Stimulated activated CD8-positive, alpha-beta memory T cell treated with anti-CD3 and anti-CD28 coated beads, Interleukin-4, amount 100 ng/mL, for 4 hours (primary cell): ENCODE data around the gene ZNF669.

Experiments used
- DNase-seq, 2 donors: peaks; one replicate each; pipeline ENCODE4 v3.0.0-alpha.2; 2020; ENCODE audit warnings: low read depth in 2 of 2, low spot score in 1 of 2

ZNF669 gene

GRCh38 chr1:247111700-247112478 is 7.7 kb upstream of the ZNF669 start:
- no peak for DNase-seq

- DNase-seq, result no peak
Observed at GRCh38 chr1:247111259-247111699, 7.1 kb upstream of the ZNF669 start.

GRCh38 chr1:247110627-247111258 is 6.6 kb upstream of the ZNF669 start:
- DNase-seq, result no peak

- DNase-seq, result no peak
Observed at GRCh38 chr1:247107694-247108093, 3.5 kb upstream of the ZNF669 start.

GRCh38 chr1:247105966-247106365 is 1.8 kb upstream of the ZNF669 start:
- DNase-seq, result no peak

GRCh38 chr1:247104965-247105364 is 809 bp upstream of the ZNF669 start:
- DNase-seq, result no peak

- DNase-seq, result no peak
Observed at GRCh38 chr1:247102381-247102780, 1.8 kb downstream of the ZNF669 start.

- no peak for DNase-seq
Observed at GRCh38 chr1:247100676-247101279, 3.4 kb downstream of the ZNF669 start.

GRCh38 chr1:247096958-247097357 is 7.2 kb downstream of the ZNF669 start:
- no peak for DNase-seq

GRCh38 chr1:247096544-247096943 is 7.6 kb downstream of the ZNF669 start:
- no peak for DNase-seq

- no peak for DNase-seq
Observed at GRCh38 chr1:247096112-247096511, 8.0 kb downstream of the ZNF669 start.

GRCh38 chr1:247090455-247090854 is 13.7 kb downstream of the ZNF669 start:
- no peak for DNase-seq

- DNase-seq, result no peak
Observed at GRCh38 chr1:247089616-247090375, 14.4 kb downstream of the ZNF669 start.

GRCh38 chr1:247088967-247089366 is 15.2 kb downstream of the ZNF669 start:
- DNase-seq, result no peak

- no peak for DNase-seq
Observed at GRCh38 chr1:247087256-247087655, 16.9 kb downstream of the ZNF669 start.

GRCh38 chr1:247085310-247085709 is 18.8 kb downstream of the ZNF669 start:
- DNase-seq, result no peak

- DNase-seq, result no peak
Observed at GRCh38 chr1:247084771-247085170, 19.4 kb downstream of the ZNF669 start.

GRCh38 chr1:247079141-247079874 is 24.8 kb downstream of the ZNF669 start:
- no peak for DNase-seq

GRCh38 chr1:247078258-247079140 is 25.7 kb downstream of the ZNF669 start, which contains the start of gene ZNF670:
Gene ZNF670 (minus strand): TSS chr1:247078811. CDS start chr1:247078596, 215 bp downstream.
- DNase-seq, result peak; percentile 72 to 75

GRCh38 chr1:247077876-247078257 is 26.3 kb downstream of the ZNF669 start:
- DNase-seq, result no peak
